Umbilical cord (tissue), 2 donors: ENCODE measurements around the gene CFAP141. TPM values are rescaled to one million over a fixed set of nuclear protein-coding genes. Genes with fewer than 3 reads are reported as not detected.
A peak's percentile ranks its signal among the peaks of the same experiment; 100 is the strongest.

Experiments
- DNase-seq: peaks from one replicate; pipeline ENCODE4 v3.0.0-alpha.2; 2015; ENCODE audit warnings: low spot score
- total RNA-seq: library from RNA; depleted of rRNA; stranded (reverse); fragments of >200 nt; gene quantifications from one replicate; pipeline ENCODE4 v1.2.3, GENCODE V29; 2014; ENCODE audit warnings: low replicate concordance; ENCODE audit not compliant: insufficient read depth

CFAP141 gene
- total RNA-seq, 1 donor from 2014 or later, result not detected

- DNase-seq, result no peak
Measured at GRCh38 chr1:154171880-154172279, 34.3 kb downstream of the CFAP141 start.

DNA sequence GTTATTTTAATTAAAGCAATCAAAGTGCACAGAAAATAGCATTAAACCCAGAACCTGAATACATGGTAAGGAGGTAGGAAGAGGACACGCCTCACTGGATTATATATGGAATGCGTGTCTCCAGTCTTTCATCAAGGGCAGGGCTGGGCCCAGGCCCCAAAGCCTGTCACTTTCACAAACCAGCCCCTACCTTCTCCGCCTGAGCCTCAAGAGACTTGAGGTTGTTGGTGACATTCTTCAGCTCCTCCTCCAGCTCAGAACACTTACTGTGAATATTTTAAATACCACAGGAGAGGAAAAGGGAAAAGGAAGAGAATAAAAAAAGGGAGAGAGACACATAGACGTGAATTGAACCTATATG is 34.9 kb downstream of the CFAP141 start:
- DNase-seq, result no peak

- no peak for DNase-seq
Measured at GRCh38 chr1:154170547-154171222, 35.4 kb downstream of the CFAP141 start.

GRCh38 chr1:154167461-154167860 is 38.7 kb downstream of the CFAP141 start:
- no peak for DNase-seq

DNA sequence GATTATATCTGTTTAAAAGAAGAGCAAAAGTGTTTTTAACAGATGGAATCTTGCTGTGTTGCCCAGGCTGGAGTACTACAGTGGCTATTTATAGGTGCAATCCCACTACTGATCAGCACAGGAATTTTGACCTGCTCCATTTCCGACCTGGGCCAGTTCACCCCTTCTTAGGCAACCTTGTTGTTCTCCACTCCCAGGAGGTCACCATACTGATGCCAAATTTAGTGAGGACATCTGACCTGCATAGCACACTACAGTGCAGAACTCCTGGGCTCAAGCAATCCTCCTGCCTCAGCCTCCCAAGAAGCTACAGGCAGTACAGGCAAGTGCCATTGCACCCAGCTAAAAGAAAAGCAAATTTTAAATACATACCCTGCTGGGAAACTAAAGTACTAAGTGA is 39.9 kb downstream of the CFAP141 start:
- DNase-seq, result no peak

DNA sequence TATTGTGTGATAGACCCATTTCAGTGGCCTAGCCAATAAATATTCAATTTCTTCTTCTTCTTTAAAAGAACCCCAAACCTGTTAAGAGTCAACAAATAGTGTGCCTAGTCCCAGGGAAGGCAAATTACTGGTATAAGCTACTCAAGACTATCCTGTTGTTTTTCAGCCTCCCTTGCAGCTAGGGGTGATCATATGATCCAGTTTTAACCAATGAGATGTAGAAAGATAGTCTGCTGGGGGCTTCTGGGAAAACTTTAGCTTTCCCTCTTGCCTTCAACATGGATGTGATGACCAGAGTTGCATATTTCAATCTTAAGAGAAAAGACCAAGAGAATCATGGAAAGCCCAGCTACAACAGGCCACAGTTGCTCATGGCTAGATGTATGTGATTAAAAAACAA is 46.6 kb downstream of the CFAP141 start:
- DNase-seq, result no peak

DNA sequence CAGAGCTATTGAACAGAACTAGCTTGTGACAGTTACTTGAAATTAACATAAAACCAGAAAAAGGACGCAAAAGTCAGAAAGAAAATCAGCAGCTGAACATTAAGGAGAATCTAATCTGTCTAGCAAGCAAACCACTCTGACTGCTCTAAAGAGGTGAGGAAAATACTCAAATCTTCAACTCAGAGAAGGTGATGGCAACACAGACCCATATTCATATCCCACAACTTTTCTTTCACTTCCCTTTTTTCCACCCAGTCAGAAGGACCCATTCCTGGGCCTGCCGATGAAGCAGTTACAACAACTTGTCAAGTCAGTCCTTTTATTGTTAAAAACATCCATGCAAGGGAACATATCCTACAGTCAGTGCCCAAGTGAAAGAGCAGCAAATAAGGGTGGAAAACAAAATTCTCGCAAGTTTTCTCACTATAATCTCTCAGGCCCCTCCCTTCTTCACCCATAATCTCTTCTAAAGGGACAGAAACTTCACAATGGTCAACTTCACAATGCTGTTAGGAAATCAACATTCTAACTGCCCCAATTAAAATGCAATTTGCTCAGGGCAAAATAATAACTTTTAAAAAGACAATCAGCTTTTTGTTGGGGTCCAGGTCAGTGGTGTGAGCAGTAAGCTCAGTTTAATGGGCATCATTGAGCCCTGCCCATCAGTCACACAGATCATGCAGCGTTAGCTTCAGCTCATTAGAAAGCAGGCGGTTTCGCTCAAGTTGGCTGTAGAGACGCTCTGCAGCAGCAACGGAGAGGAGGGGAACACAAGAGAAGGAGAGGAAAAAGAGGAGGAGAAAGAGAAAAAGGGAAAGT is 47.6 kb downstream of the CFAP141 start:
- DNase-seq, result no peak

DNA sequence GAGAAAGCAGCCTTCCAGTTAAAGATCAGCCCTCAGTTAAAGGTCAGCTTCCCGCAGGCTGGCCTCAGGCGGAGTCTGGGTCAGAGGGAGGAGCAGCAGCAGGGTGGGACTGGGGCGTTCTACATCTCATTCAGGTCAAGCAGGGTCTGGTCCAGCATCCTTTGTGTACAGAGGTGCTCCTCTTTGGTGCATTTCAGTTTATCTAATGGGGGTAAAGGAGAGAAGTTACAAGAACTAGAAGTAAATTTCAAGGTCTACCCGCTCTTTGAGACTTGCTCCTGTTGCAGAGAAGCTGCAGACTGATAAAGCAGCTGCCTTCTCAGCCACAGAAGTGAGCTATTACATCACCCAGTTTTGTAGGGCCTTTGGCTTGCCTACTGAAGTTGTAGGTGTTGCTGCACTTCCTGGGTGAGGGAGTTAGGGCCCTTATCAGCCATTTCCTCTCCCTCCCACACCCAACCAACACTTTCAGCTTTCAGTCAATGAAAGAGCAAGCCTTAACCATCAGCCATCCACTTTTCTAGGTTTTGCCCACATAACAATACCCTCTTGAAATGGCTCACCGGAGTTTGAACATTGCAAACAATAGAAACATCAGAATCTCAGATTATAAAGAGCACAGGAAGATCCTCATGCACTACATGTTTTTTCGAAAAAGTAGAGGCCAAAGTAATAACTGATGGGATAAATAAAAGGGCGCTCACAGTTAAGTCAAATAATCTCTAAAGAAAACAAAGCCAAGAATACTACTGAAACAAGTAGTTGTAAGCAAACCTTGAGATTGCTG is 48.4 kb downstream of the CFAP141 start:
- DNase-seq, result no peak

GRCh38 chr1:154155251-154155650 is 50.9 kb downstream of the CFAP141 start:
- peak; percentile 84 for DNase-seq

DNA sequence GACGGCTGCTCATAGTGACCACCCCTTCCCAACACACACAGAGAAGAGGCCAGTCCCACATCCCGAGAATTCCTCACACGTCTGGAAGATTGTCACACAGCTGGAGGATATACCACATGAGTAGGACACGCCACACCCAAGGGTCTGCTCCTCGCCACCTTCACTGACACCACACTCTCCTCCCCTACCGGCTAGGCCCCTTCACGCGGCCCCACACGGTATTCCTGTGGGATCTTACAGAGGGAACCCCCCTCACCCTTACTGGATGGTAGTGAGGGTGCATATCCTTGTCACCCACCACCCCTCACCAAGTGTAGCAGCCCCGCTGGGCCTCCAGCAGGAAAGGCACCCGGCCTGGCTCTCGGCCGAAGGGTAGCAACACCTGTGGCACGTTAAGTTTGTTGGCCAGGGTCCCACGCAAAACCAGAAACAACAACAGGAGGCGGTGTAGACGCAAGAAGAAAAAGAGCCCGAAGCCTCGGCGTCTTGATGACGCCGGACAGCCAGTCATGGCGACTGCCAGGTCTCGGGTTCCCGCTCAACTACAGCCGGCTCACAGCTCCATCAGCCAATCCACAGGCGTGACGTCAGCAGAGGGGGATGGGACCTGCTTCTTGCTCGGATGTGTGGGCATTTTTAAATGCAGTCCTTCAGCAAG is 51.5 kb downstream of the CFAP141 start, which contains the start of gene NUP210L:
TSS of gene NUP210L (minus strand) at position 540 of the 658 bp plus-strand sequence.
- DNase-seq, result peak; percentile 57

DNA sequence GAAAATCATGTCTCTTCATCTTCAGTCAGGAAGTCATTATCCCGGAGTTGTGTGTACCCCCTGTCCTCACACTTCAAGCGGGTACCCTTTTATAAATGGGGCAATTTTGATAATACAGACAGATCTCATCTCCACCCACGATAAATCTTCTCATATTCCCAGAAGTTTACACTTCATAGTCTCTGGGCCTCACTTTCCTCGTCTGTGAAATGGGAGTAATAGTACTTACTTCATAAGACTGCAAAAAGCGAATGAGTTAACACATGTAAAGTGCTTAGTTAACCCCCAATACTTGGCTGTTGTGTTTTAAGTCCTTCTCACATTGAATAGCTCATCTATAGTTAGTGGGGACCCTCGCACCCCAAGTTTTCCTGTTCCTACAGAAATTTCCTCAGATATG is 52.1 kb downstream of the CFAP141 start:
- DNase-seq, result no peak

GRCh38 chr1:154151311-154151710 is 54.8 kb downstream of the CFAP141 start:
- no peak for DNase-seq

Other genes starting within 250 kb of the CFAP141 start
- gene CRTC2, start 247.7 kb downstream of the CFAP141 start, total RNA-seq, result 22.6 TPM
- 80.9 TPM for gene SLC39A1, start 242.8 kb downstream of the CFAP141 start, total RNA-seq
- 5.8 TPM for gene CREB3L4, start 238.4 kb downstream of the CFAP141 start, total RNA-seq
- 120 TPM for gene JTB, start 228.7 kb downstream of the CFAP141 start, total RNA-seq
- gene RAB13, start 220.0 kb downstream of the CFAP141 start, total RNA-seq, result 68.9 TPM
- gene RPS27, start 215.6 kb downstream of the CFAP141 start, total RNA-seq, result 1,442 TPM
- gene NUP210L, start 51.3 kb downstream of the CFAP141 start, total RNA-seq, result 0.48 TPM
- gene TPM3, start 14.2 kb downstream of the CFAP141 start, total RNA-seq, result 156 TPM
- 31.8 TPM for gene UBAP2L, start 14.6 kb upstream of the CFAP141 start, total RNA-seq
- 38.0 TPM for gene HAX1, start 66.3 kb upstream of the CFAP141 start, total RNA-seq
- not detected for gene AQP10, start 114.8 kb upstream of the CFAP141 start, total RNA-seq
- gene ATP8B2, start 119.2 kb upstream of the CFAP141 start, total RNA-seq, result 107 TPM
- gene IL6R, start 199.0 kb upstream of the CFAP141 start, total RNA-seq, result 14.7 TPM